ENCODE measurements around the gene PITPNB. TPM values are rescaled to one million over a fixed set of nuclear protein-coding genes. Genes with fewer than 3 reads are reported as not detected.

Gene PITPNB
- 77.9 to 95.8 TPM (median 78.7 TPM) in 3 replicates for total RNA-seq
- long read RNA-seq, partial matches to known transcripts, result 6 of 202 reads
- long read RNA-seq, other reads (novel, unspliced or antisense), result 192 of 202 reads

DNA sequence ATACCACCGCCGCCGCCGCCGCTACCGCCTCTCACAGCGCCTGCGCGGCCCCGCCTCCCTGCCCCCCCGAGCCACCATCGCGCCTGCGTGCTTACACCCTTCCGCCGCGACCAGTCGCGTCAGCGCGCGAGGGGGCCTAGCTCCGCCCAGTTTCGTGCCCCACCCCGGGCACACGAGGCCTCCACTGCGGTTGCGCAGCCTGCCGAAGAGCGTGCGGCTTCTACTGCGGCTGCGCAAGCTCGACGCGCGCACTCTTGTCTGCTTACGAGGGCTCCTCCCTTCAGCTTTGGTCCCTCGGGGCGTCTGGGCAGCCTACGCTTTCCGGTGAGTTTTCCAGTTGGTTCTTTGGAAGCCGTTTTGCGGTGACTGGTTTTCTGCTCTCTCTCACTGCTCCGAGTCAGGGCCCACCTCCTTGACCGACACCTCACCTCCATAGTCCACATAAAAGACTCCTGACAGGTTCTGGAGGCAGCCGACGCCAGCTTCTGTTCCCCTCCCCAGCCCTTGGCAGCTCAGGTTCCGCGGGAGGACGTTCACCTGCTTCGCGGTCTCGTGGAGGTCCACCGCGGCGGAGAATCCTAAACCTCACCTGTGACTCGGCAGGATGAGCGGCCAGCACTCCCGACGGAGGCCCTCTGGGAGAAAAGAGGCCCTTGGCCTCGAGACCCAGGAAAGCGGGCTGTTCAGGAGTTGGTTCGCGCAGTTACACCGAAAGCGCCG, at the start of gene PITPNB:
Gene PITPNB (minus strand): TSS at position 35 of the 720 bp plus-strand sequence. CDS start 65 bp downstream, outside the sequence.
- H3K27ac Mint-ChIP-seq (ENCODE audit: unreplicated experiment), result peak within 1 kb of the TSS; percentile 98
- H3K9me3 Mint-ChIP-seq (ENCODE audit: low read depth), result no peaks in the 10 kb centered on the region
- peaks cover 3% of the 10 kb centered on the region for H3K36me3 Mint-ChIP-seq (ENCODE audit: low read depth)
- H3K4me3 Mint-ChIP-seq (ENCODE audit: unreplicated experiment), result peak within 1 kb of the TSS; percentile 98
- TF ChIP-seq, protein P1, sequence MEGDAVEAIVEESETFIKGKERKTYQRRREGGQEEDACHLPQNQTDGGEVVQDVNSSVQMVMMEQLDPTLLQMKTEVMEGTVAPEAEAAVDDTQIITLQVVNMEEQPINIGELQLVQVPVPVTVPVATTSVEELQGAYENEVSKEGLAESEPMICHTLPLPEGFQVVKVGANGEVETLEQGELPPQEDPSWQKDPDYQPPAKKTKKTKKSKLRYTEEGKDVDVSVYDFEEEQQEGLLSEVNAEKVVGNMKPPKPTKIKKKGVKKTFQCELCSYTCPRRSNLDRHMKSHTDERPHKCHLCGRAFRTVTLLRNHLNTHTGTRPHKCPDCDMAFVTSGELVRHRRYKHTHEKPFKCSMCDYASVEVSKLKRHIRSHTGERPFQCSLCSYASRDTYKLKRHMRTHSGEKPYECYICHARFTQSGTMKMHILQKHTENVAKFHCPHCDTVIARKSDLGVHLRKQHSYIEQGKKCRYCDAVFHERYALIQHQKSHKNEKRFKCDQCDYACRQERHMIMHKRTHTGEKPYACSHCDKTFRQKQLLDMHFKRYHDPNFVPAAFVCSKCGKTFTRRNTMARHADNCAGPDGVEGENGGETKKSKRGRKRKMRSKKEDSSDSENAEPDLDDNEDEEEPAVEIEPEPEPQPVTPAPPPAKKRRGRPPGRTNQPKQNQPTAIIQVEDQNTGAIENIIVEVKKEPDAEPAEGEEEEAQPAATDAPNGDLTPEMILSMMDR (IDR thresholded peaks at IDR 0.05), result no peak
- peaks cover 51% of the 10 kb centered on the region for H3K4me1 Mint-ChIP-seq (ENCODE audit: low read depth)
- no peaks in the 10 kb centered on the region for H3K27me3 Mint-ChIP-seq (ENCODE audit: low read depth)
- peak; percentile 99 for DNase-seq (ENCODE audit: low spot score)

DNA sequence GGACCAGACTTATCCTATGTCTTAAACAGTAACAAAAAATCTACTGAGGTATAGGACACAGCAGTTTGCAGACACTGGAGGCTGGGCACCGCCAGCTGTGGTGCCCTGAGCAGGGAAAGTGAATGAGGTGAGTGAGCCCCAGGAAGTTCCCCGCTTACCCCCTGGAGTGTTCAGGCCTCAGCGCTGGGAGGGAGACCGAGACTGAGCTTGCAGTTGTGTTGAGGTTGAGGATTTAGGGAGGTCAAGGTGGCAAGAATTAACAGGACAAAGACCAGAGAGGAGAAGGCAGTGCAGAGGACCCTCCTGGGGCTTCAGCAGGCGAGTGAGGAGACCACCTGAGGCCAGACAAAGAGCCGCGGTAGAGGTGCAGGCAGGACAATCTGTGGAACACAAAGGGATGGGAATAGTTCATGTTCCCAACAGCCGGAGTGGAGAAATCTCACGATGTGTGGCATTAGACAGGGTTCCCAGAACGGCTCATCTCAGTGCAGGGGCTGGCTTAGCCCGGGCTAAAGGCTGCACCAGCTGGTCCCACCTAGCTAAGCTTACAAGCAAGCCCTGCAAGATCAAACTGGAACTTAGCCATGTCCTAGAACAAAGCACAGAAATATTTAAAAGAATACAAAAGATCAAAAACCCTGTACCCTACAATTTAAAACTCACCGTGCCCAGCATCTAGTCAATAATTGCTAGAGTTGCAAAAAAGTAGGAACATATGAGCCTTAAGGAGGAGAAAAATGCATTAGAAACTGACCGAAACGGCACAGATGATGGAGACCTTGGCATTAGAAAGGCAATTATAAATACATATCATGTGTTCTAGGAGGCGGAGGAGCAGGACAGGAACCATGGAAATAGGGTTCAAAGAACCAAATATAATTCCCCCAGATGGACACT, 47.4 kb upstream of the PITPNB start:
- Mint-ChIP-seq H3K9me3 (ENCODE audit: low read depth) (peaks cover 7% of the 10 kb centered on the region), H3K4me1 (ENCODE audit: low read depth) (peaks cover 28% of the 10 kb centered on the region), H3K27me3 (ENCODE audit: low read depth) (no peaks in the 10 kb centered on the region), H3K4me3 (ENCODE audit: unreplicated experiment) (no peak overlapping the region), H3K36me3 (ENCODE audit: low read depth) (no peaks in the 10 kb centered on the region), H3K27ac (ENCODE audit: unreplicated experiment) (no peak overlapping the region)
- no peak for DNase-seq (ENCODE audit: low spot score)
- TF ChIP-seq, protein P1 (IDR thresholded peaks at IDR 0.05), result no peak

DNA sequence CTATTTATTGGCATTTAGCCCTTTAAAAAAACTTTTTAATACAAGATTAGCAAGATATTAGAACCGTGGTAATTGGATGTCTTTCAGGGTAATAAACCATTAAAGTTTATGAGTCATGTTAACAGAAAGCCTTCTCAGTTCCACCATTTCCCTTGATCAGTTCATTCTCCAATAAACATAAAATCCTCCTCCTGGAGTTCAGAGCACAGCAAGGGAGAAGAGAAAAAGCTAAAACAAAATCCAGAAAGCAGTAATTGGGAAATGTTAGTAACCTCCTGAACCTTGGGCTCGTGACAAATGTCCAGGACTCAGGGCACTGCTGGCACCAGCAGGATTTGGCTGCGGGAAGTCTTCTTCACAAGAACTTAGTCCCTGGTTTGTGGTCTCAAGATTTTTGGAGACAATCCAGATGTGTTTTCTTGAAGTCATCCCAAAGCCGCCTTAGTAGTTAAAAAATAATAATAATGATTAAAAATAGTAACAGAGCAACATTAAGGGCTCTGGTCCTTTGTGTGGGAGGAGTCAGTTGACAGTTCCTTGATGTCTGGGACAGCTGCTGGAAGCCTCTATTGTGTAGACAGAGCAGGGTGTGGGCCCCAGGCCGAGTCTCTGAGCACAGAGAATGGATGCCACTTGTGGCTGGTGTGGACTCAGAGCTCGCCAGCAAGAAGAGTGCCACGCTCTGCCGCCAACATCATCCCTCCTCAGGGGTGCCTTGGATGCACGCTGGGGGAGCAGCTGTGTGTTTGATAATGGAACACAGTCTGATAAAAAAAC, 43.4 kb upstream of the PITPNB start:
- DNase-seq (ENCODE audit: low spot score), result no peak
- no peaks in the 10 kb centered on the region for H3K27me3 Mint-ChIP-seq (ENCODE audit: low read depth)
- TF ChIP-seq, protein P1 (IDR thresholded peaks at IDR 0.05), result no peak
- H3K4me3 Mint-ChIP-seq (ENCODE audit: unreplicated experiment), result no peak overlapping the region
- H3K27ac Mint-ChIP-seq (ENCODE audit: unreplicated experiment), result no peak overlapping the region
- peaks cover 20% of the 10 kb centered on the region for H3K4me1 Mint-ChIP-seq (ENCODE audit: low read depth)
- peaks cover 4% of the 10 kb centered on the region for H3K9me3 Mint-ChIP-seq (ENCODE audit: low read depth)
- peaks cover 2% of the 10 kb centered on the region for H3K36me3 Mint-ChIP-seq (ENCODE audit: low read depth)

DNA sequence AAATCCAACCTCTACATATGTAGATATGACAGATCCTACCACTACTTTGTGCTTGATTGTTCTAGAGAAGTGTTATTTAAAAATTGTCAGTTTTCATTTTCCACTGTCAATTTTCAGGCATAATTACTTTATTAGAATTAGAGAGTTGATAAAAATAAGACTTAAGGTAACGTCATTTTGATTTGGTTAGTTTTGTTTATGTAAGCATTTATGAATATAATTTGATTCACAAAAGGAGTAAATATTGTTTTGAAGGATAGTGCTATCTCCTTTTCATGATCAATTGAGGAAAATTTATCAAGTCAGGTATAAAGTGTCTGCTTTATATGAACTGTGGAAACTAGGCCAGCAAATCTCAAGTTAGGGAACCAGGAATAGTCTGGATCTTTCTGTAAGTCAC, 42.6 kb upstream of the PITPNB start:
- Mint-ChIP-seq H3K36me3 (ENCODE audit: low read depth) (peaks cover 2% of the 10 kb centered on the region), H3K27ac (ENCODE audit: unreplicated experiment) (no peak overlapping the region), H3K4me3 (ENCODE audit: unreplicated experiment) (no peak overlapping the region), H3K4me1 (ENCODE audit: low read depth) (peaks cover 20% of the 10 kb centered on the region), H3K27me3 (ENCODE audit: low read depth) (no peaks in the 10 kb centered on the region), H3K9me3 (ENCODE audit: low read depth) (peaks cover 6% of the 10 kb centered on the region)
- DNase-seq (ENCODE audit: low spot score), result no peak
- TF ChIP-seq, protein P1 (IDR thresholded peaks at IDR 0.05), result no peak

Measured in chondrocyte (in vitro differentiated cells).